ENCODE measurements around the gene ADTRP.
"Not testable (repeated sequence)": the region's sequence is repeated elsewhere in the genome, so short reads cannot be mapped to it uniquely, and the experiment has no call there.

The ADTRP gene

DNA sequence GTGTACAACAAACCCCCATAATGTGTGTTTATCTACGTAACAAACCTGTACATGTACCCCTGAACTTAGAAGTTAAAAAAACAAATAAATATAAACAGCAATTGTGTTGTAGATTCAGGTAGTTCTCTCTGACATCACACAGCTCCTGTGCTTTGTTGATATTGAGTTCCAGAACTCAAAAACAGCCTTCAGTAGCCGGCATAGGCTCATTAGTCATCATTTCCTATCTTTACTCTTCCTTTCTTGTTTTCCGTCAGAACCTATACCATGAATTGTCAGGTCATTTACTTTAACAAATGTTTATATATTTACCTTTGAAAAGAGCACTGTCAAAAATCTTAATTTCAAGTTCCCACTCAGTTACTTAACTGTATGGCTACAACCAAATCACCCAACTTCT, 88.8 kb downstream of the ADTRP start:
- peak in 1 of 2 donors; percentile 49 for ATAC-seq

DNA sequence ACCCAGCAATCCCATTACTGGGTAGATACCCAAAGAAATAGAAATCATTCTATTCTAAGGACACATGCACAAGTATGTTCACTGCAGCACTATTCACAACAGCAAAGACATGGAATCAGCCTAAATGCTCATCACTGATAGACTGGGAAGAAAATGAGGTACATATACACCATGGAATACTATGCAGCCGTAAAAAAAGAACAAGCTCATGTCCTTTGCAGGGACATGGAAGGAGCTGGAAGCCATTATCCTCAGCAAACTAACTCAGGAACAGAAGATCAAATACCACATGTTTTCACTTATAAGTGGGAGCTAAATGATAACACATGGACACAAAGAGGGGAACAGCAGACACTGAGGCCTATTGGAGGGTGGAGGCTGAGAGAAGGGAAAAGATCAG, 89.2 kb downstream of the ADTRP start:
- not testable (repeated sequence) for ATAC-seq

DNA sequence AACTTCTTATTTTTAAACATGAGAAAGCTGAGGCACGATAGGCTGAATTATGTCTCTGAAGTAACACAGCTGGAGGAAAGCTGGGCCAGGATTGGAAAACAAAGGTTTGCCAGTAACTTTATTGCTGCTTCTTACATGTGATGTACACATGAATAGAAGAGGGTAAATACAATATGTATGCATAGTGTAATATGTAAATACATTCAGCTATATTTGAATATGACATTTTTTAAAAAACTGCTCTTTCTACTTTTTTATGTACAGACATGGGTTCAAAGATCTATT, 90.2 kb downstream of the ADTRP start:
- no peak for ATAC-seq

DNA sequence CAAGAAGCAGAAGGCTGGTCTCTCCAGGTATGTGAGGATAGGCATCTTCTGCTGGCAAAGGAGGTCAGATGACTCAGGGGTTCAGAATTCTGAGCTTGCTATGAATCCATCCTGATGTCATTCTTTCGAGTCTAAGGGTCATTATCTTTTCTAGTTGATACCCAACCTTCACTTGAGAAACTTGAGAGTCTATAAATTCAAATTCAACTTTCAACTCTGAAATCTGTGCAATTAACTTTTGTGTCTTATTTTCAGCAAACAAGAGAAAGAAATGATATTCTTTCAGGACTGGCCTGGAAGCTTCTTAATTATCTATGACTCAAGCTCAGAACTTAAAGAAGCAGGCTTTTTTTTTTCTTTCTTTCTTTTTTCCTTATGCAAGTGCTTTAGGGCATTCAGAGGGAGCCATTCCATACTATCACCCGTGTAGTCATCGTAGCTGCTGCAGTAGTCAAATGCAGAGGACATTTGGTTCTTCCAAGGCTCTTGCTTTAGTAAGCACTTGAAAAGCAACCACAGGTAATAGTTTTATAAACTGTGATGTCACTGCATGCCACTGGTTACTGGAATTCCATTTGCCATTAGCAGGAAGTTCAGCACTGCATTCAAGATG, 93.0 kb downstream of the ADTRP start:
- no peak for ATAC-seq

DNA sequence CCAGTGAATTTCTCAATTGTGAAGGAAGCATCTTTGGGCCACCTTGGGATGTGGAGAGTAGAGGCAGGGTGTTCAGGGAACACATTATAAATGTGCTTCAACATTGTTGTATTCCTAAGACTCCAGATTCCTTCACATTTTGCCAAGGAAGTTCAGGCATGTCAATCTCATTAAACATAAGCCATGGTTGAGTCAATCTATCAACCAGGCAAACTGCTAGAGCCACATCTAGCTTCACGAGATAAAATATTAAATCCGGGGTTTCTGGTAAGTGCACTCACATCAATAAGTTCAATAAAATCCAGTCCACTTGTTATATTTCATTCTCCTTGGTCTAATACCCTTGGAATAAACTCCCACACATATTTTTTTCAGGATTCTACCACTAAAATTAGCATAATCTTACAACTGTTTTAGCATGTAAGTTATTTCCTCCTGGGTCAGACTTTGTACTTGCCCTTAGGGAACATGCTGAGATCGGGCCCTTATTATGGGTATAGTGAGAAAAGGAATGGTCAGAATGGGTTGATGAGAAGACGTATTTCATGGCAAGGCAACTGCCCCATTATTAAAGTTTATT, 93.6 kb downstream of the ADTRP start:
- no peak for ATAC-seq

DNA sequence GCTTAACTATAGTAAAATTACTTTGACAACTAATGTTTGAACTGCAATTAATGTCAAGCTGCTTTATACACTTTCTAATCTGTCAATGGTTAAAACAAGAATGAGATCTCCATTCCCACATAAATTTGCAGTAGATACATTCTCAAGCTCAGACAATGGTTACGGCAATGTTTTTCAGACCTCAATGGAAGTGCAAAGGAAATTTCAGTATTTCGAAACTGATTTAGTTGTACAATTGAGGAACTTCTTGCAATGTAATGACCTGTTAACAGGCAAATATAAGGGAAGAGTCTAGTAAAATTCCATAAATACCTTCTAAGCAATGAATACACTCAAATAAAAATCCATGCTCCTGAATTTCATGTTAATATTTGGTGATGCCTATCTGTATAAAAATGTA, 94.7 kb downstream of the ADTRP start:
- no peak for ATAC-seq

DNA sequence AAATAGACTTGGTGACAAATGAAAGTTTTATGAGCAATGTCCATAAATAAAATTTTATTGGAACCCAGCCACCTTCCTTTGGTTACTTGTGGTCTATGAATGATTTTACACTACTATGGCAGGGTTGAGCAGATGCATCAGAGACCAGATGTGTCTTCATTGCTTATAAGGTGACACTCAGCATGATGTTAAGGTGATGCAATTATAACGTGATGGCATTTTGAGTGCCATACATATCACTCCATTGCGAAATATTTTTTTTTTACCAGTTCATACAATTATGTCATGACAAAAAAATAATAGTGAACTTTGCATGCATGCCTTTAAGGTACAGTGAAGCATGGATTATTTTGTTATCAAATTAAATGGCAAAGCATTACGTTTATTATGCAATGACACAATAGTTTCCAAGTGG, 96.0 kb downstream of the ADTRP start:
- ATAC-seq: no peak

DNA sequence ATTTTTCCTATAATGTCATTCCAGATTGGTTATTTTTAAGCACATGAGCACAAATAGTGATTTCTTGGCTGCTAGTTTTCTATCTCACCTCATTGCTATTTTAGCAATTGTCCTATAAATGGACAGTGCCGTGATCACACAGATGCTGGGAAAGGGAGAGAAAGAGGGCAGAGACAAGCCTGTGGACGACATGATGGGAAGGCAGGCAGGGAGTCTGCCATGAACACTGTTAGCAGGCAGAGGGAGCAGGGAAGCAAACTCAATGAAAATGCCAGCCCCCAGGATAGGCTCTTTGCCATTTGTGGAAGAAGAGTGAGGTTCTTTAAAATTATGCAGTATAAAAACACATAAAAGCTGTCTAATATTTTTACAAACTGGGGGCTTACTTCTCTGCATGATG, 96.8 kb downstream of the ADTRP start:
- ATAC-seq: no peak

DNA sequence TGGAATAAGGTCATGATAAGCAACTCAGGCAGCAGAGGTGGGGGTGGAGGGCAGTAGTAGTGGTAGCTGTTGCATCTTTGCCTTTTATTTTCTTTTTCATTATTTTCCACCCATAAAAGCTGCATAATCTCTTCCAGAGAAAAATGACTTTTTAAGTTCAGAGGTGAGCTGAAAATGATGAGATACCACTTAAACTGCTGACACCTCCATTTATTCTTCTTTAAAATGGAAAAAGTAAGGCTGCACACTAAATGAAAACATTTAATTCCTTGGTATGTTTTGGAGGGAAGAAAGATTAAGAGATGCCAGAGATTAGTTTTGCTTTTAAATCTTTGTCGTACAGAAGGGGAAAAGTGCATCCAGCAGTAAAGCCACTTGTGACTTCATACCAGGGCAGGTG, 97.2 kb downstream of the ADTRP start:
- no peak for ATAC-seq

DNA sequence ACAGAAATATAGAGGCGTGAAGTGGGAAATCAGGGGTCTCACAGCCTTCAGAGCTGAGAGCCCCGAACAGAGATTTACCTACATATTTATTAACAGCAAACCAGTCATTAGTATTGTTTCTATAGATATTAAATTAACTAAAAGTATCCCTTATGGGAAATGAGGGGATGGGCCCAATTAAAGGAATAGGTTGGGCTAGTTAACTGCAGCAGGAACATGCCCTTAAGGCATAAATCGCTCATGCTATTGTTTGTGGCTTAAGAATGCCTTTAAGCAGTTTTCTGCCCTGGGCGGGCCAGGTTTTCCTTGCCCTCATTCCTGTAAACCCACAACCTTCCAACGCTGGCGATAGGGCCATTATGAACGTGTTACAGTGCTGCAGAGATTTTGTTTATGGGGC, 98.1 kb downstream of the ADTRP start:
- ATAC-seq: not testable (repeated sequence)

DNA sequence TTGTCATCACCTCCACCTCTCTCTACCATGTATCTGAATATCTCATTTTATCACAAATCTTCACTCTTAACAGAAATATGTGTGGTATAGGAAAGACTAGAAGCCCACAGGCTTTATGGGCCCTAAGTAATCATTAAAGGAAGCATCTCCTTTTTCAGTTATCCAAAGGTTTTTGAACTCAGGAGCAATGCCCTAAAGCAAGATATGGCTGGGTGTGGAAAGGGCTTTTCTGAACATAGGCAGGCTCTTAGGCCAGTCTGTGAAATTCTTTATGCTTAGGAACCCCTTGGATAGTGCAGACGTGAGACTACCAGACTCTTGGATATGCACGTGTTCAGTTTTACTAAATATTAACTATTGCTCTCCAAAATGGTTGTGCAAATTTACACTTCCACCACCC, 99.5 kb downstream of the ADTRP start:
- no peak for ATAC-seq

DNA sequence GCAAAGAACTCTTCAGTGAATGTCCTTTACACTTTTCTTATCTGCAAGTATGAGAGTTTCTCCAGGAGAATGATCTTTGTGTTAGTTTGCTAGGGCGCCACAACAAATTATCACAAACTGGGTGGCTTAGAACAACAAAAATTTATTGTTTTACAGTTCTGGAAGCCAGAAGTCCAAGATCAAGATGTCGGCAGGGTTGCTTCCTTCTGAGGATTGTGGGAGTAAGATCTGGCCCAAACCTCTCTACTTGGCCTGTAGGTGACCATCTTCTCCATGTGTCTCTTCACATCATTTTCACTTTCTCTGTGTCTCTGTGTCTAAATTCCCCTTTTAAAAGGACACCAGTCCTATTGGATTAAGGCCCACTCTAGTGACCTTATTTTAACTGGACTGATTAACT, 103.0 kb downstream of the ADTRP start:
- no peak for ATAC-seq

DNA sequence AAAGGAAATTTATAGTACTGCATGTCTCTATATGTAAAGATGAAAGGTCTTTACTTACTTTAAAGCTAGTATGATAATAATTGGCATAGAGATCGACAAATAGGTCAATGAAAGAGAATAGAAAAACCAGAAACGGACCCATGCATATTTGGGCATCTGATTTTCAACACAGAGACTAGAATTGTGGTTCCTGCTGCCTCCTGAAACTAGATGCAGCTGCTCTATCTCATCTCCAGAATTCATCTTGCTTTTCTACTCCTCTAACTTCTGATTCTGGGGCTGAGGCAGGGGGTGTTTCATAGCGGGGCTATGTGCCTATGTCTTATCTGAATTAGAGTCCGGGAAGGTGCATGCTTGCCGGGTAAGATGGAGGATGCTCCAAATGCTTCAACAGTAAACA, 105.9 kb downstream of the ADTRP start:
- no peak for ATAC-seq

DNA sequence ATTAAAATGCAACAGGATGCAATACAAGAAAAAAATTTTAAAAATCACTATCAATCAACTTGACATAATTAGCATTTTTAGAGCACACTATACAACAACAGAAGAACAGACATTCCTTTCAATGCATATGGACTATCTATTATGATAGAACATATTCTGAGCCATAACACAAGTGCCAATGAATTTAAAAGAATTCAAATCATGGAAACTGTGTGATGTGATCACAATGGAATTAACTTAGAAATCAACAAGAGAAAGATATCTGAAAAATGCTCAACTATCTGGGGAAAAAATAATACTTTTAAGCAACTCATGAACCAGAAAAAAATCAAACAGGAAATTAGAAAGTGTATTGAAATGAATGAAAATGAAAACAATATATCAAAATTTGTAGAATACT, 106.3 kb downstream of the ADTRP start:
- no peak for ATAC-seq

DNA sequence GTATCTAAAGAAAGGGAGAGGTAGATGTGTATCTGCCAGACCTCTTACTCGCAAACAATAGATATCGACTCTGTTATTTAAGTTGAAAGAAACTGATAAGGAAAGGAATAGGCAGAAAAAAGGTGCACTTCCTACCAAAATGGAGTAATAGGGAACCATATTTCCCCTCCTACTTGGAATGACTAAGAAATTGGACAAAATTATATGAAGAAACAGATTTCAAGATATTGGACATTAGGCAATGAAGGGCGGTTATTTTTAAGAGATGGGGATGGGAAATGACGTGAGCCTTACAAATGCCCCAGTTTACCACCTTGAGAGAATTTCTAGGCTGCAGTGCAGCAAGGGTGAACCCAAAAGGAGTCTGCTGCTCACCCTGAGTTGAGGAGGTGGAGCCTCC, 108.9 kb downstream of the ADTRP start:
- no peak for ATAC-seq

DNA sequence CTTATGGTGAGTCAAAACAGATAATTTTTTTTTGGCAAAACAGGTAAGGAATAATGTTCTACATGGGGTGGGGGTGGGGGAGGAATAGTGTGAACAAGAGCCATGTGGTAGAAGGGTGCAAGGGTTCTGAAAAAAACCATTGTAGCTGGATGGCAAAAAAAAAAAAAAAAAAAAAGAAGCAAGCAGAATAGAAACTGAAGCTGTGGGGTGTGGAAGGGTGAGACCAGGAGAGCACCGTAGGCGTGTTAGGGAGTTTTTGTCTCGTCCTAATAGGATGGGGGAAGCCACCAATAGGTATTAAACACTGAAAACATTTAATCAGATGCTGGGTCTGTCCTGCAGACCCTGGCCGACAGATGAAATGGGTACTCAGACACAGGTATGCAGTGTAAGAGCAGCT, 110.1 kb downstream of the ADTRP start:
- ATAC-seq: no peak

DNA sequence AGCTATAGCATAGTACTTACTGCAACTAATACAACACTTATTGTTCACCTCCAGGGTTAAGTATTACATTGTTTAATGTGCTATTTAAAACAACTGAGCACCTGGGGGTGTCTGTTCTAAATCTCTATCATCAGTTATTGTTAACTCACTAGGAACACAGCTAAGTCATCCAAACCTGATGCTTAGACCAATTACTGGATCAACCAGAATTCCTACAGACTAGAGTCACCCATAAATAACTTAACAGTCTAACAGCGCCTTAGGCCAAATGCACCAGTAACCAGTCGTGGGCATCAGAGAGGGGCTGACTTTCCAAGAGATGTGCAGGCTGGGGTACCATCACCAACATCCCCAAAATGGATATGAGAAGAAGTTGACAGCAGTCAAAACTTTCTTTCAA, 110.7 kb downstream of the ADTRP start:
- no peak for ATAC-seq

DNA sequence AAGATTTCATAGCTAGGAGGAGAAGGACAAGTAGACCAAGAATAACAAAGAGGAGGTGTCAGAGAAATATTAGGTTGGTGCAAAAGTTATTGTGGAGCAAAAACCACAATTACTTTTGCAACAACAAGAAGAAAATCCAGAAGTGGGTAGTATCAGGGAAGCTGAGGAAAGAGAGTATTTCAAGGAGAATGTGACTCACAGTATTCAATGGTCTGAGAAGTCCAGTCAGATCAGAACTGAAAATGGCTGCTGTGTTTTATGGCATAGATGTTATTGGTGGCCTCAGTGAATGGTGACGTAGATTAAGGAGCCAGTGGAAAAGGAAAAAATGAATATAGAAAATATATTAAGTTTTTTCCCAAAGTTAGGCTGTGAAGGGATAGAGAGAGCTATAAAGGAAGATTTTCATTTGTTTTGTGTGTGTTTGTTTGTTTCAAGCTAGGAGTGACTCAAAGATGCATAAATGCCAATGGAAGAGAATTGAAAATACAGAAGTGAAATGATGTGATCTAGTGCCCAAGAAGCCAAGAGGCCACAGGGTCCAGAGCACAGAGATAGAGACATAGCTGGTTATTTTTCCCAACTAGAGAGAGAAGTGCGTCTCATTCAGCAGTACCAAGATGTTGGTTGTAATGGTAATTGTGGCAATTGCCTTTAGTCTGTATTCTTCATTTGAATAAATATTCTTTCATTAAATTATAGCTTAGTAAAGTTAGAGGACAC, 112.8 kb downstream of the ADTRP start:
- no peak for ATAC-seq

All from activated CD4-positive, CD25-positive, alpha-beta regulatory T cell treated with anti-CD3 and anti-CD28 coated beads, Interleukin-2, amount 50 U/mL, for 24 hours (primary cell).